GM12875 (cell line): ENCODE data around the gene RBPJ.

ENCODE experiments used
- H3K4me3 ChIP-seq: one replicate; pipeline ENCODE4 v1.5.1; 2011; ENCODE audit warnings: low read depth, low read length, control low read depth
- TF ChIP-seq, protein P1 (sequence below): IDR thresholded peaks from 2 replicates; pipeline ENCODE4 v1.5.1; 2011; ENCODE audit warnings: low read depth, mild to moderate bottlenecking, control low read depth, inconsistent platforms, low read length, moderate library complexity, borderline replicate concordance; ENCODE audit not compliant: insufficient read depth

The RBPJ gene

DNA sequence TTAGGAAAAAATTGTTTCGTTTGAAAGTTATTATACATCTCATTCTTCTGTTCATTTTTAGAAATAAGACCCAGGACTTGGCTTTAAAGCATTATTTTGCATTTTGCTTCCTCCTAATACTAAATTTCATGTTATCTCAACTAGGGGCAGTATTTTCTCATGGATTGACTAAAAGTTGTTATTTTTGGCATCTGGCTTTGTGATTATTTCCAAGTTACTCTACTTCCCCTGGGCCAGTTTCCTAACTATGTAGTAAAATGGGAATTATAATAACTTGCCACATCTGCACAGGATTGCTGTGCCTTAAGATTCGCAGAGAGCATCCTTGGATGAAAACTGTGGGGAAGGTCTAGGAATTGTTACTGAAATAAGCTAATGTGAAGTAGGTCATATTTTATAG, 3.0 kb downstream of the RBPJ start:
- TF ChIP-seq, protein P1, sequence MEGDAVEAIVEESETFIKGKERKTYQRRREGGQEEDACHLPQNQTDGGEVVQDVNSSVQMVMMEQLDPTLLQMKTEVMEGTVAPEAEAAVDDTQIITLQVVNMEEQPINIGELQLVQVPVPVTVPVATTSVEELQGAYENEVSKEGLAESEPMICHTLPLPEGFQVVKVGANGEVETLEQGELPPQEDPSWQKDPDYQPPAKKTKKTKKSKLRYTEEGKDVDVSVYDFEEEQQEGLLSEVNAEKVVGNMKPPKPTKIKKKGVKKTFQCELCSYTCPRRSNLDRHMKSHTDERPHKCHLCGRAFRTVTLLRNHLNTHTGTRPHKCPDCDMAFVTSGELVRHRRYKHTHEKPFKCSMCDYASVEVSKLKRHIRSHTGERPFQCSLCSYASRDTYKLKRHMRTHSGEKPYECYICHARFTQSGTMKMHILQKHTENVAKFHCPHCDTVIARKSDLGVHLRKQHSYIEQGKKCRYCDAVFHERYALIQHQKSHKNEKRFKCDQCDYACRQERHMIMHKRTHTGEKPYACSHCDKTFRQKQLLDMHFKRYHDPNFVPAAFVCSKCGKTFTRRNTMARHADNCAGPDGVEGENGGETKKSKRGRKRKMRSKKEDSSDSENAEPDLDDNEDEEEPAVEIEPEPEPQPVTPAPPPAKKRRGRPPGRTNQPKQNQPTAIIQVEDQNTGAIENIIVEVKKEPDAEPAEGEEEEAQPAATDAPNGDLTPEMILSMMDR = no peak
- H3K4me3 ChIP-seq = no peak overlapping the region

DNA sequence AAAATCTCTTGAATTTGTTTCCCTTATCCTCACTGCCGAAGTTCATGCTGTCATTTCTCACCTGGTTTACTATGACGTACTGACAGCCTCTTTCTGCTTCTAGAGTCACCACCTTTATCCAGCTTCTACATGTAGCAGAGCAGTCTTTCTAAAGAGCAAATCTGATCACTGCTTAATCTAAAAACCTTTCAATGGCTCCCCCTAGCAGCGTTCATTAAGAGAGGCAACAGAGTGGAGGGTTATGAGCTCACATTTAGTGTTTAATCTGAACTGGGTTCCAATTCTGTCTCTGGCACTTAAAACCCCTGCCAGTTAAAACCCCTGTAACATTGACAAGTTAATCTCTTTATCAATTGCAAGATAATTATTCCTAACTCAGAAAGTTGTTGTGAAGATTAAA, 4.4 kb downstream of the RBPJ start:
- TF ChIP-seq, protein P1 = peak; percentile 28; the same call in 1 of the 2 replicates

DNA sequence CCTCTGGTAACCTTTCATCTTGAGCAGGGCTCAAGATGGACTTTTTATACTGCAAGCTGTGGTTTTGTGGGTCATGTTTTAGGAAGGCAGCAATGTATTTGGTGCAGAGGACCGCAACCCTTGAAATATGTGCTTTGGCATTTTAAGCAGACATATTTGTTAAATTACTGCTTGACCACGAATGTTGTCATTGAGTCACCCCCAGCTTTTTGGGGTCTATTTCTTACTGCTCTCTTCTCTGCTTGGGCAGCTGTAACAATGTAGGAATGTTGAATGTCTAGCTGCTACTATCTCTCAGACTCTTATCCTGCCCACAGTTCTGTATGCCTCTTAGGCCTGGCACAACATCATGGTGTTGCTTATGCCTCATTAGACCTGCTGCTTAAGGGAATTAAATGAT, 6.0 kb downstream of the RBPJ start:
- H3K4me3 ChIP-seq = no peak overlapping the region

More for the DNA sequence above, 4.4 kb downstream of the RBPJ start:
- H3K4me3 ChIP-seq = no peak overlapping the region

DNA sequence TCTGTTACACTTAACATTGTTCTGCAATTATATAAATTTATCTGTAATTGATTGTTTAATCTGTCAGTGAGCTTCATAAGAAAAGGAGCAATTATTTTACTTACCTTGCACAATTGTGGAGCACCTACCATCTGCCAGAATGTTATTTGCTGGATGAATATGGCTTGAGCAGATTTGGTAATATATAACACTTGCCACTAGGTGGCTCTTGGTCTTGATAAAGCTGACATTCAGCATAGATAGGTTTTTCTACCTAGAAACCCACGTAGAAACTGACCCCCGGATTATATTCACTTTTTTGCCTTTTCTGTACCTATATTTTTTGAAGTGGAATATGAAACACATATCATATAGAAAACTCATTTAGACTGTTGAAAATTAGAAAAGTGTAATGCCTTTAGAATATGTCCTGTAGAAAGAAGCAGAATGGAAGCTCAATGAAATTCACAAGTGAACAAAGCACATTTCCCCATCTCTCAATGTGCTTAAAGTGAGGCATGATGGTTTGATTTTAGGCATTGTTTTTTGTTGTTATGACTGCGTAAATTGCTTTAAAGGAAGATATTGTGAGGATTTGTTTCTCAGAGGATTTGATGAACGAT, 9.5 kb downstream of the RBPJ start:
- TF ChIP-seq, protein P1 = peak; percentile 48; the same call in 1 of the 2 replicates
- H3K4me3 ChIP-seq = no peak overlapping the region

More for the DNA sequence above, 6.0 kb downstream of the RBPJ start:
- TF ChIP-seq, protein P1 = no peak

DNA sequence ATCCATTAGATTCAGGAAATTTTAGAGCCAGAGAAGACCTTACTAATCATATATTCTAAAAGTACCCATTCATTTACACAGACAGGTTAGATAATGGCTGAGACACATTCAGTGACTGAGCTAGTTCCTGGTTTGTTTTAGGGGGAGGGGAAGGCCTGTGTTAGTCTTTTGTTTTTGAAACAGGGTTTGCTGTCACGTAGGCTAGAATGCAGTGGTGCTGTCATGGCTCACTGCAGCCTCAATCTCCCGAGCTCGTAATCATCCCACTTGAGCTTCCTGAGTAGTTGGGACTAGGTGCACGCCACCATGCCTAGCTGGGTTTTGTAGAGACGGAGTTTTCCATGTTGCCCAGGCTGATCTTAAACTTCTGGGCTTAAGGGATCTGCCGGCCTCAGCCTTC, 10.1 kb downstream of the RBPJ start:
- H3K4me3 ChIP-seq = no peak overlapping the region
- TF ChIP-seq, protein P1 = no peak

- no peak overlapping the region for H3K4me3 ChIP-seq
- TF ChIP-seq, protein P1 = no peak
Observed at GRCh38 chr4:26331380-26331950, 10.7 kb downstream of the RBPJ start.

- H3K4me3 ChIP-seq = no peak overlapping the region
- TF ChIP-seq, protein P1 = no peak
Observed at GRCh38 chr4:26334366-26334765, 13.6 kb downstream of the RBPJ start.
